ENCODE measurements around the gene CTDSPL. TPM values are rescaled to one million over a fixed set of nuclear protein-coding genes. Genes with fewer than 3 reads are reported as not detected.
A peak's percentile ranks its signal among the peaks of the same experiment; 100 is the strongest.

Gene CTDSPL
- total and polyA plus RNA-seq, 2 of the 13 experiments (the other 11 are each of a cell fraction or from before 2014, with no cell fraction given) = 26.1 to 142 TPM

GRCh38 chr3:38003371-38003816 is 141.7 kb downstream of the CTDSPL start (continued):
- TF ChIP-seq ARID5B (CRISPR knock-in tag; IDR thresholded peaks at IDR 0.05) = 0 out of 2 replicates have a peak, but pooled peaks have one; percentile 13
- TF ChIP-seq ZNF512 (CRISPR knock-in tag; IDR thresholded peaks at IDR 0.05) = no peak
- TF ChIP-seq ZNF225 (CRISPR knock-in tag; IDR thresholded peaks at IDR 0.05) = no peak; the same call in 1 of the 2 replicates
- no peak for TF ChIP-seq ZNF646 (CRISPR knock-in tag; IDR thresholded peaks at IDR 0.05)
- TF ChIP-seq REPIN1 (CRISPR knock-in tag; IDR thresholded peaks at IDR 0.05; ENCODE audit: borderline replicate concordance, low read depth) = no peak
- no peak for TF ChIP-seq KLF13 (CRISPR knock-in tag; IDR thresholded peaks at IDR 0.05)
- peak; percentile 40; the same call in 1 of the 2 replicates for TF ChIP-seq ZFP91 (CRISPR knock-in tag; IDR thresholded peaks at IDR 0.05; ENCODE audit: borderline replicate concordance)
- no peak for TF ChIP-seq ZNF629 (CRISPR knock-in tag; conservative IDR thresholded peaks at IDR 0.05)
- peak; percentile 85; the same call in 1 of the 2 replicates for TF ChIP-seq PRMT3 (CRISPR knock-in tag; IDR thresholded peaks at IDR 0.05; ENCODE audit: borderline replicate concordance, low read depth)
- TF ChIP-seq ONECUT2 (CRISPR knock-in tag; IDR thresholded peaks at IDR 0.05) = no peak
- TF ChIP-seq FOXK1 (CRISPR knock-in tag; IDR thresholded peaks at IDR 0.05; ENCODE audit: borderline replicate concordance, low read depth) = peak; percentile 33; the same call in 1 of the 2 replicates
- TF ChIP-seq ZNF549 (CRISPR knock-in tag; IDR thresholded peaks at IDR 0.05) = no peak
- TF ChIP-seq LCORL (IDR thresholded peaks at IDR 0.05) = no peak
- peak; percentile 62 for TF ChIP-seq LCORL (CRISPR knock-in tag; IDR thresholded peaks at IDR 0.05)
- TF ChIP-seq HDAC2 (CRISPR knock-in tag; IDR thresholded peaks at IDR 0.05) = peak; percentile 49; the same call in 1 of the 2 replicates
- peak; percentile 73; the same call in 1 of the 2 replicates for TF ChIP-seq BORCS8-MEF2B (CRISPR knock-in tag; IDR thresholded peaks at IDR 0.05)

Data from HepG2 (cell line).